ENCODE data around the gene DDX20.
A peak's percentile ranks its signal among the peaks of the same experiment; 100 is the strongest.

The DDX20 gene

GRCh38 chr1:111755331-111756123 is at the start of gene DDX20:
DDX20 (plus strand) TSS chr1:111755901; CDS start chr1:111755925, 24 bp downstream.
- DNase-seq (ENCODE audit: low spot score): peak; percentile 93

GRCh38 chr1:111706921-111707320 is 48.8 kb upstream of the DDX20 start:
- no peak for DNase-seq (ENCODE audit: low spot score)

GRCh38 chr1:111707906-111708305 is 47.8 kb upstream of the DDX20 start:
- no peak for DNase-seq (ENCODE audit: low spot score)

GRCh38 chr1:111709986-111710385 is 45.7 kb upstream of the DDX20 start:
- DNase-seq (ENCODE audit: low spot score): no peak

GRCh38 chr1:111716333-111716732 is 39.4 kb upstream of the DDX20 start:
- no peak for DNase-seq (ENCODE audit: low spot score)

- DNase-seq (ENCODE audit: low spot score): no peak
Measured at GRCh38 chr1:111717450-111717849, 38.3 kb upstream of the DDX20 start.

GRCh38 chr1:111719135-111719534 is 36.6 kb upstream of the DDX20 start:
- DNase-seq (ENCODE audit: low spot score): no peak

- DNase-seq (ENCODE audit: low spot score): no peak
Measured at GRCh38 chr1:111719674-111720132, 36.0 kb upstream of the DDX20 start.

GRCh38 chr1:111720274-111720976 is 35.3 kb upstream of the DDX20 start:
- peak; percentile 29 for DNase-seq (ENCODE audit: low spot score)

- no peak for DNase-seq (ENCODE audit: low spot score)
Measured at GRCh38 chr1:111720977-111721786, 34.5 kb upstream of the DDX20 start.

- no peak for DNase-seq (ENCODE audit: low spot score)
Measured at GRCh38 chr1:111723091-111723806, 32.5 kb upstream of the DDX20 start.

- DNase-seq (ENCODE audit: low spot score): no peak
Measured at GRCh38 chr1:111723871-111724270, 31.8 kb upstream of the DDX20 start.

- DNase-seq (ENCODE audit: low spot score): no peak
Measured at GRCh38 chr1:111725192-111725591, 30.5 kb upstream of the DDX20 start.

- DNase-seq (ENCODE audit: low spot score): no peak
Measured at GRCh38 chr1:111727056-111727455, 28.6 kb upstream of the DDX20 start.

GRCh38 chr1:111729271-111729921 is 26.3 kb upstream of the DDX20 start:
- no peak for DNase-seq (ENCODE audit: low spot score)

GRCh38 chr1:111729946-111730681 is 25.6 kb upstream of the DDX20 start:
- DNase-seq (ENCODE audit: low spot score): no peak

- no peak for DNase-seq (ENCODE audit: low spot score)
Measured at GRCh38 chr1:111730706-111731105, 25.0 kb upstream of the DDX20 start.

- no peak for DNase-seq (ENCODE audit: low spot score)
Measured at GRCh38 chr1:111731956-111732355, 23.7 kb upstream of the DDX20 start.

- no peak for DNase-seq (ENCODE audit: low spot score)
Measured at GRCh38 chr1:111732718-111733117, 23.0 kb upstream of the DDX20 start.

- DNase-seq (ENCODE audit: low spot score): no peak
Measured at GRCh38 chr1:111733183-111733991, 22.3 kb upstream of the DDX20 start.

All from cerebellar cortex (tissue), 1 donor.